ENCODE results near the gene LHPP. TPM values are rescaled to one million over a fixed set of nuclear protein-coding genes. Genes with fewer than 3 reads are reported as not detected.

The LHPP gene
- total and polyA plus RNA-seq, 10 donors = 16.8 to 36.8 (median 23.5) TPM

DNA sequence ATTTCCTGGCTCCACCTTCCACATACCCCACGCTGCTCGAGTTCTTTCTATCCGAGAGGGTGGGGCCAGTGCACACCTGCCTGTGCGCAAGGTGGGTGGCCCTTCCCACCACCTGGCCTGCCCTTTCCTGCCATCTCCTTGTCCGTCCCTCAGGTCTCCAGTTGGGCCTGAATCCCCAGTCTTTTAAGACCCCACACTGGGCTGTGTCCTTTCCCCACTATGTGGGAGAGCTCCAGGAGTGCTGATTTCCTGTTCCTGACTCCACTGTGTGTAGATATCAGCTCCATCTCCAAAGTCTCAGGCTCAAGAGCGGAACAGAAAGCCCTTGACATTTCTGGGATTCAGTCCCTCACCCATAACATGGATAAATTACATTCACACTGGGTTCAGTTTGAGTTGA, 20.1 kb downstream of the LHPP start:
- no peaks in the 10 kb centered on the region for H3K27me3 ChIP-seq (replicated peaks in 1 of 7)
- no peak overlapping the region for H3K4me3 ChIP-seq
- WGBS, 5 donors = 79 to 87% (median 86%) methylated on average over 6 of the region's 6 CpGs
- no peak for DNase-seq
- intact Hi-C loops (cut with DNase I; ENCODE audit: low total_unique reads) = no loop called here
- peaks cover 0 to 6% (median 3%) of the 10 kb centered on the region in 8 donors for H3K9me3 ChIP-seq
- peaks cover 0 to 7% (median 0%) of the 10 kb centered on the region in 6 donors for H3K36me3 ChIP-seq
- no peak overlapping the region for H3K27ac ChIP-seq
- TF ChIP-seq, protein P1, sequence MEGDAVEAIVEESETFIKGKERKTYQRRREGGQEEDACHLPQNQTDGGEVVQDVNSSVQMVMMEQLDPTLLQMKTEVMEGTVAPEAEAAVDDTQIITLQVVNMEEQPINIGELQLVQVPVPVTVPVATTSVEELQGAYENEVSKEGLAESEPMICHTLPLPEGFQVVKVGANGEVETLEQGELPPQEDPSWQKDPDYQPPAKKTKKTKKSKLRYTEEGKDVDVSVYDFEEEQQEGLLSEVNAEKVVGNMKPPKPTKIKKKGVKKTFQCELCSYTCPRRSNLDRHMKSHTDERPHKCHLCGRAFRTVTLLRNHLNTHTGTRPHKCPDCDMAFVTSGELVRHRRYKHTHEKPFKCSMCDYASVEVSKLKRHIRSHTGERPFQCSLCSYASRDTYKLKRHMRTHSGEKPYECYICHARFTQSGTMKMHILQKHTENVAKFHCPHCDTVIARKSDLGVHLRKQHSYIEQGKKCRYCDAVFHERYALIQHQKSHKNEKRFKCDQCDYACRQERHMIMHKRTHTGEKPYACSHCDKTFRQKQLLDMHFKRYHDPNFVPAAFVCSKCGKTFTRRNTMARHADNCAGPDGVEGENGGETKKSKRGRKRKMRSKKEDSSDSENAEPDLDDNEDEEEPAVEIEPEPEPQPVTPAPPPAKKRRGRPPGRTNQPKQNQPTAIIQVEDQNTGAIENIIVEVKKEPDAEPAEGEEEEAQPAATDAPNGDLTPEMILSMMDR (IDR thresholded peaks at IDR 0.05 in 8 of 11, conservative IDR thresholded peaks at IDR 0.05 in 3 of 11) = no peak
- TF ChIP-seq POLR2A (IDR thresholded peaks at IDR 0.05) = no peak
- no peaks in the 10 kb centered on the region for H3K4me1 ChIP-seq

GRCh38 chr10:124482236-124482800, 20.7 kb downstream of the LHPP start:
- WGBS, 5 donors = 85 to 95% (median 90%) methylated on average over 7 to 10 of the region's 10 CpGs
- Histone ChIP-seq H3K9me3 (peaks cover 0 to 12% (median 9%) of the 10 kb centered on the region in 8 donors), H3K4me3 (no peak overlapping the region), H3K27ac (no peak overlapping the region), H3K36me3 (peaks cover 0 to 10% (median 0%) of the 10 kb centered on the region in 6 donors), H3K27me3 (replicated peaks in 1 of 7) (no peaks in the 10 kb centered on the region), H3K4me1 (no peaks in the 10 kb centered on the region)
- TF ChIP-seq POLR2AphosphoS5 (IDR thresholded peaks at IDR 0.05) = no peak
- TF ChIP-seq, protein P1 (IDR thresholded peaks at IDR 0.05 in 8 of 11, conservative IDR thresholded peaks at IDR 0.05 in 3 of 11) = no peak
- TF ChIP-seq POLR2A (IDR thresholded peaks at IDR 0.05) = no peak
- DNase-seq = peak; percentile 62
- intact Hi-C loops (cut with DNase I; ENCODE audit: low total_unique reads) = no loop called here

- H3K27ac ChIP-seq = no peak overlapping the region
- WGBS, 5 donors = 87 to 96% (median 89%) methylated on average over 12 of the region's 12 CpGs
- H3K4me3 ChIP-seq = no peak overlapping the region
- no peak for TF ChIP-seq POLR2A (IDR thresholded peaks at IDR 0.05)
- TF ChIP-seq, protein P1 (IDR thresholded peaks at IDR 0.05 in 8 of 11, conservative IDR thresholded peaks at IDR 0.05 in 3 of 11) = no peak
- H3K27me3 ChIP-seq (replicated peaks in 1 of 7) = no peaks in the 10 kb centered on the region
- no peaks in the 10 kb centered on the region for H3K4me1 ChIP-seq
- peaks cover 0 to 10% (median 0%) of the 10 kb centered on the region in 6 donors for H3K36me3 ChIP-seq
- DNase-seq = peak; percentile 42
- intact Hi-C loops (cut with DNase I; ENCODE audit: low total_unique reads) = no loop called here
- H3K9me3 ChIP-seq = peaks cover 0 to 13% (median 9%) of the 10 kb centered on the region in 8 donors
These were observed 21.3 kb downstream of the LHPP start for GRCh38 chr10:124482876-124483275.

GRCh38 chr10:124484031-124484430, 22.4 kb downstream of the LHPP start:
- H3K4me1 ChIP-seq = no peaks in the 10 kb centered on the region
- peak; percentile 56 for DNase-seq
- no peak overlapping the region for H3K27ac ChIP-seq
- H3K36me3 ChIP-seq = peaks cover 0 to 18% (median 0%) of the 10 kb centered on the region in 6 donors
- H3K27me3 ChIP-seq (replicated peaks in 1 of 7) = no peaks in the 10 kb centered on the region
- no peak overlapping the region for H3K4me3 ChIP-seq
- 95 to 100% (median 97%) methylated on average over 11 to 17 of the region's 17 CpGs for WGBS, 5 donors
- intact Hi-C loops (cut with DNase I; ENCODE audit: low total_unique reads) = no loop called here
- TF ChIP-seq, protein P1 (IDR thresholded peaks at IDR 0.05 in 8 of 11, conservative IDR thresholded peaks at IDR 0.05 in 3 of 11) = no peak
- no peak for TF ChIP-seq POLR2A (IDR thresholded peaks at IDR 0.05)
- TF ChIP-seq POLR2AphosphoS5 (IDR thresholded peaks at IDR 0.05) = no peak
- peaks cover 0 to 13% (median 9%) of the 10 kb centered on the region in 8 donors for H3K9me3 ChIP-seq

Data from spleen (tissue), 11 donors.